Inferior parietal cortex (tissue), 1 donor: ENCODE measurements around the gene SLC46A1.
A peak's percentile ranks its signal among the peaks of the same experiment; 100 is the strongest.
"Not testable (repeated sequence)": the region's sequence is repeated elsewhere in the genome, so short reads cannot be mapped to it uniquely, and the experiment has no call there.

ENCODE experiments used
- DNase-seq: peaks from one replicate; pipeline ENCODE4 v3.0.0-alpha.2; 2016; ENCODE audit errors: extremely low spot score

SLC46A1 gene

DNA sequence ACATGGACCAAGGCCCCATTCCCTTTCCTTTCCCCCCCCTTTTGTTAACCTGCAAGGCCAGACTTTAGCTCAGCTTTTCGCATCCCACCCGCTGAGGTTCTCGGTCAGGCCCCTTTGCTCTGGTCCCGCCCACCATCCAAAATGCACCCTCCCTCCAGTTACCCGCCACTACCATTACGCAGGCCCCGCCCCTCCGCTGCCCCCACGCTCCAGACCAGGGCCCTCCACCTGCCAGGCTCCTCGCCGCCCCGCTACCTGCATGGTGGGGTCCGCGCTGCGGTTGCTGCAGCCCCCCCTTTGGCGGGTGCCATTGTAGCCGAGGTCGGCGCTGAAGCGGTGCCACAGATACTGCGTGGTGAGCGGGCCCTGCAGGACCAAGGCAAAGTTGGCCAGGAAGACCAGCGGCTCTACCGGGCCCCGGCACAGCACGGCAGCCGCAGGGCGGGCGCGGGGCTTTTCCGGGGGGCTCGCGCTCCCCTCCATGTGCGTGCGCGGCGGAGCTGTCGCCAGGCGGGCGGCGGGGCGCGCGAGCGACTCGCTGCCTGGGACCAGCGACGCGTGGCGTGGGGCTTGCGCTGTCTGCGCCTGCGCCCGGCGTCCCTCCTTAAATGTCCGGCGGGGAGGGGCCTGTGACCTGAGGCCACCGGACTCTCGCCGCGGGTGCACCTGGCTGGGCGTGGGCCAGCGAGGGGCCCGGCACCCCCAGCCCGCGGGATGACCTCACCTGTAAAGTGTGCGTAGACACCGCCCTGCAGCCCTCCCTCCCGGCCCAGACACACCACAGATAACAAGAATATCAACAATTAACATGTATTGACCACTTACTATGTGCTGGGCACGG is at the start of gene SLC46A1:
Gene SLC46A1, minus strand, starts transcription at position 581 of the 841 bp plus-strand sequence. Its CDS starts 98 bp downstream, at position 483.
- peak; percentile 39 for DNase-seq

GRCh38 chr17:28449859-28450258 is 43.8 kb upstream of the SLC46A1 start:
- no peak for DNase-seq

DNA sequence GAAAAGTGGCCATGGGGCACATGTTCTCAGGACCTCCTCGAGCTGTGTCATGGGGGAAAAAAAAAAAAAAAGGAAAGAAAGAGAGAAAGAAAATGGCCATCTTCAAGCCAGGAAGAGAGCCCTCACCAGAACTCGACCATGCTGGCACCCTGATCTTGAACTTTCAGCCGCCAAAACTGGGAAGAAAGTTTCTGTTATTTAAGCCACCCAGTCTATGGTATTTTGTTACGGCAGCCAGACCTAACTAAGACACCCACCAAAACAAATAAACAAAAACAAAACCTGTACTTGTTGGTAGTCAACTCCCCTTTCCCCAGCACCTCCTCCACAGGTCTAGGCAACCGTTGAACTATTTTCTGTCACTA is 41.4 kb upstream of the SLC46A1 start:
- DNase-seq: no peak

DNA sequence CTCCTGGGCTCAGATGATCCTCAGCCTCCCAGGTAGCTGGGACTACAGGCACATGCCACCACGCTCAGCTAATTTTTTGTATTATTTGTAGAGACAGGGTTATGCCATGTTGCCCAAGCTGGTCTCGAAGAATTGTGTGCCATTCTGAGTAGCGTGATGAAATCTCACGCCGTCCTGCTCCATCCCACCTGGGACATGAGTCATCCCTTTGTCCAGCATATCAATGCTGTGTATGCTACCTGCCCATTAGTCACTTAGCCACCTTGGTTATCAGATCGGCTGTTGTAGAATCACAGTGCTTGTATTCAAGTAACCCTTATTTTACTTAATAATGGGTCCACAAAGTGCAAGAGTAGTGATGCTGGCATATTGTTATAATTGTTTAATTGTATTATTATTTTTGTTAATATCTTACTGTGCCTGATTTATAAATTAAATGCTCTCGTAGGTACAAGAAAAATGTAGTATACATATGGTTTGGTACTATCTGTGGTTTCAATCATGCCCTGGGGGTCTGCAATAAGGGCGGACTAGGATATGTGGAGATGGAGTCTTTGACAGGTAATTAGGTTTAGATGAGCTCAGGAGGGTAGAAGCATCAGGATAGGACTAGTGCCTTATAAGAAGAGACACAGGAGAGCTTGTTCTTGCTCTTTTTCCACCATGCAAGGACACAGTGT is 40.8 kb upstream of the SLC46A1 start:
- no peak for DNase-seq

- no peak for DNase-seq
Measured at GRCh38 chr17:28443901-28444638, 38.1 kb upstream of the SLC46A1 start.

GRCh38 chr17:28434326-28434725 is 28.3 kb upstream of the SLC46A1 start:
- DNase-seq: not testable (repeated sequence)

GRCh38 chr17:28433721-28434120 is 27.7 kb upstream of the SLC46A1 start:
- no peak for DNase-seq

- DNase-seq: not testable (repeated sequence)
Measured at GRCh38 chr17:28427982-28428381, 22.0 kb upstream of the SLC46A1 start.

DNA sequence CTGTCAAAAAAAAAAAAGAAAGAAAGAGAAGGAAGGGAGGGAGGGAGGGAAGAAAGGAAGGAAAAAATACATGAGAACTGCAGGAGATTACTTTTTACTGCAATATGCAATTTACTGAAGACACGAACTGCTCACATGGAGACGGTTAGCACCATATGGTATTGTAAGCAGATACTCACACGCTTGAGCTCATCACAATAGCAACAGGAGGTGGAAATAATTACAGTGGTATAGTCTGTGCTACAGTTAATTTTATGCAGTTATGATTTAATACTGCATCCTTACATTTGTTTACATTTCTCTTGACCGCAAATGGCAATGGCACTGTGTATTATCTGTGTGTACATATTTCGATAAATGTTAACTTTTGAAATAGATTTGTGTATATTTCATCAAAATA is 21.4 kb upstream of the SLC46A1 start:
- no peak for DNase-seq

DNA sequence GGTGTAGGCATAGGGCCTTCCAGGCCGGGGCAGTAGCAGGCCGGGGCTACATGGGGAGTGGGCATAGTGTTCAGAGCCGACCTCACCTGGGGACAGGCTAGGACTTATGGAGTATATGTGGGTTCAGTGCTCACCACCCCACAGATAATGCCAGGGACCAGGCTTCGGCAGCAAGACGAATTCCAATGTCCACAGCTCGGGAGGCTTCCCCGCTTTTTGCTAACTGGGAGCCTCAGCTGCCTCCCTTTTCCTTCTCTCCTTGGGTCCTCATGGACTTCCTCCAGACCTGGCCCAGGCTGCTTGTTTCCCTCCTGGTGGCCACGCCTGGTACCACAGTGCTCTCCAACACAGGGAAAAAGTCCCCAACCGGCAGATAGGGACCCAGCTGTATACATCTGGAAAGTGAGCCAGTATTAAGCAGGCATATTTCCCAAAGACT is 20.1 kb upstream of the SLC46A1 start:
- no peak for DNase-seq

- DNase-seq: no peak
Measured at GRCh38 chr17:28425206-28425605, 19.2 kb upstream of the SLC46A1 start.

- DNase-seq: no peak
Measured at GRCh38 chr17:28421787-28422305, 15.8 kb upstream of the SLC46A1 start.

GRCh38 chr17:28416703-28417311 is 10.8 kb upstream of the SLC46A1 start:
- DNase-seq: peak; percentile 41

- no peak for DNase-seq
Measured at GRCh38 chr17:28415886-28416285, 9.9 kb upstream of the SLC46A1 start.

- DNase-seq: no peak
Measured at GRCh38 chr17:28413804-28414203, 7.8 kb upstream of the SLC46A1 start.

DNA sequence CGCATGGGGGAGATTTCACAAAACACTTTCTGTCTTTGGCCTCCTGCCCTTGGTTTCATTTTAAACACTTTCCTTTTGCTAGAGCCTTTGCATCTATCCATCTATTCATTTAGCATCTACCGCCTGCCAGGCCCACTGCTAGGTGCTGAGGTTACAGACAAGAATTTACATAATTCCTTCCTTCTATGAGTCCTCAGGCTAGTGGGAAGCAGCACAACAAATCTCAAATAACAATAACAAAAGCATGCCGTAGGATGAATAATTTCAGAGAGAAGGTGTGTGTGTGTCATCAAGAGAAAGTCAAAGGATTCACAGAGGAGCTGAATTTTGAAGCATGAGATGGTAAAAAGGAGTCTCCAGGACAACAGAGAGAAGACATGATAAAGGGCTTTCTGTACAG is 6.1 kb upstream of the SLC46A1 start:
- no peak for DNase-seq

- no peak for DNase-seq
Measured at GRCh38 chr17:28407974-28408306, 1.9 kb upstream of the SLC46A1 start.

DNA sequence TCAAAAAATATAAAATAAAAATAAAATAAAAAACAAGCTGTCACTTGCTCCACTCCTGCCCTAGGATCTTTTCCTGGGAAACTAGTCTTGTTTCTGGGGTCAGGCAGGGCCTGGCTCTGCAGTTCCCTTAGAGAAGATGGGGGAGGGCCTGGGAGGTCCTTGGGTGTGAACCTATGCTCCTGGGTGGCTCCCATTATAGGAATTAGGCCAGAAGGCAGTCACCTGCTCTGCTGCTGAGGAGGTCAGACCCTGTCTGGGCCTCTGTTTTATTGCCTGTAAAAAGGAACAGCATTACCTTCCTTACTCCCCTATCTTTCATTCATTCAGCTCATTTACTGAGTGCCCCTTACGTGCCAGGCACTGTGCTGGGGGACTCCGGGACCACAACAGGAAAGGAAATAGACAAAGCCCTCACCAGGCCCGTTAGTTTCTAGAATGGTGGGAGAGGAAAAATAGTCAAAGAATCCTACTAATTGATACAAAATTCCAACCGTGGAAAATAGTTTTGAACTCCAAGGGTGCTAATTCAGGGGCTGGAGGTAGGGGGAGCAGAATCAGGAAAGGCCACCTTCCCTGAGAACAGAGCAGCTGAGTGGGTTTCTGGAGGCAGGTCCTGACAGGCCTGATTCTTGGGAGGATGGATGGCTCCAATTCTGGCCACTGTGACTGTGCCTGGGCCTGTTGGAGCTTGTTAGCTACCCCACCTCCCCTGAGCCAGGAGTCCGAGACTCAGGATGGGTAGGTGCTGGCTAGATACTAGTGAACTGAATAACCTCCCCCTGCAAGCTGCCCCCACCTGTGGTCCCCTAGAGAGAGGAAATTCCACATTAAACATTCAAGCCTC is 1.3 kb upstream of the SLC46A1 start:
- no peak for DNase-seq

DNA sequence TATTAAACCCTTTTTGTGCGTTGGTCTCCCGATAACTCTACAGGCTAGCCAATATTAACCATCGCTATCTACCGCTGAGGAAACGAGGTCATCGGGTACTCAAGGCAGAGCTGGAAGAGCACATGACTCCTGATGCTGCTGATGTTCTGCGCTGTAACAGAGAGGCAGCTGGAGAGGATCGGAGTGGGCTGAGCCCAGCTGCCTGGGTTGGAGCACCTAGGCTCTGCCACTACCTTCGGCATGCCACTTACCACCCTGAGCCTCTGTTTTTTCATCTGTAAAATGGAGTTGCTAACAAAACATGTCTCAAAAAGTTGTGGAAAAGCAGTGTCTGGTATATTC is 432 bp upstream of the SLC46A1 start:
- peak; percentile 28 for DNase-seq

- DNase-seq: no peak
Measured at GRCh38 chr17:28404812-28405570, 1.0 kb downstream of the SLC46A1 start.
